Ovary (tissue), 9 donors: Measurements from ENCODE around the gene IL13RA1. TPM values are rescaled to one million over a fixed set of nuclear protein-coding genes. Genes with fewer than 3 reads are reported as not detected.

ENCODE experiments used
- DNase-seq, 5 donors: peaks; one replicate each; pipeline ENCODE4 v3.0.0-alpha.2; 2019 to 2020
- H3K27ac ChIP-seq, 2 donors: fragments of 200-600 bp; one replicate each; pipeline versions ENCODE4 v1.5.1 to v1.8.0; 2019 to 2022
- H3K27me3 ChIP-seq: fragments of 200-600 bp; one replicate; pipeline ENCODE4 v1.8.0; 2022
- H3K36me3 ChIP-seq: fragments of 200-600 bp; sonication (generic); one replicate; pipeline ENCODE4 v1.5.1; 2019
- H3K4me1 ChIP-seq: one replicate; pipeline ENCODE4 v1.8.1; 2013; ENCODE audit warnings: mild to moderate bottlenecking, moderate library complexity; ENCODE audit not compliant: insufficient read depth
- H3K4me3 ChIP-seq: fragments of 200-600 bp; sonication (generic); one replicate; pipeline ENCODE4 v1.5.1; 2017
- H3K9me3 ChIP-seq, 2 donors: fragments of 200-600 bp in 1 of 2; sonication (generic) in 1 of 2; one replicate each; pipeline versions ENCODE4 v1.5.1 to v1.8.1; 2013 to 2019; ENCODE audit warnings: mild to moderate bottlenecking in 1 of 2, moderate library complexity in 1 of 2
- CTCF ChIP-seq, 3 donors: fragments of 450-650 bp in 2 of 3; fragments of 200-600 bp in 1 of 3; IDR thresholded peaks; one replicate each; pipeline versions ENCODE4 v1.5.1 to v1.8.0; 2016 to 2022; ENCODE audit warnings: antibody characterized with exemption in 3 of 3, mild to moderate bottlenecking in 1 of 3
- EP300 ChIP-seq: sonication (generic); formaldehyde crosslinking; IDR thresholded peaks from one replicate; pipeline ENCODE4 v1.6.1; 2017; ENCODE audit warnings: antibody characterized with exemption
- POLR2A ChIP-seq: fragments of 450-650 bp; IDR thresholded peaks from one replicate; pipeline ENCODE4 v1.6.1; 2017; ENCODE audit warnings: antibody characterized with exemption, mild to moderate bottlenecking, moderate library complexity
- WGBS, 3 donors: extraction: QIAGEN DNeasy Blood & Tissue Kit in 1 of 3; methylation state at CpG; one replicate each; pipeline versions ENCODE4 v1.1.5 to v1.1.7; 2013 to 2017; 5-methylcytosine and 5-hydroxymethylcytosine counted together
- intact Hi-C, 4 donors: fragments of 100-400 bp; cut with DNase I; formaldehyde crosslinking; loops; one replicate each; pipeline versions ENCODE4 v1.11.0 to v1.15.1; 2022 to 2023
- polyA plus RNA-seq, 2 donors: library from polyadenylated mRNA; stranded (reverse); fragments of 200-250 nt in 1 of 2; fragments of 350-450 nt in 1 of 2; fragmentation: Illumina TruSeq in 1 of 2; extraction: RNeasy Lipid Tissue Mini Kit (QIAGEN cat#74804) in 1 of 2; gene quantifications; one replicate each; pipeline ENCODE4 v1.2.3, GENCODE V29; 2013 to 2014
- total RNA-seq, 7 donors: library from RNA; depleted of rRNA in 2 of 7; stranded (reverse); fragments of >200 nt in 2 of 7; fragmentation: NEBNext Ultra II Directional in 3 of 7; extraction: Animal tissue kit (Norgen Biotek cat#: 25700) in 3 of 7; gene quantifications; one replicate each; pipeline versions ENCODE4 v1.1.0 to v1.2.4, GENCODE V29; 2016 to 2023
- donor health status: DM: no; HTN: no; CAD: no; lungs with moderate emphysema.
- donor health status: DM: no; HTN: no; CAD: no.
- donor health status: Bipolar disorder and iron deficiency.
- donor health status: DM: yes; HTN: yes; CAD: no.
- donor health status: DM: no; HTN: no; CAD: no.
- donor health status: DM: yes; HTN: yes; CAD: no.

Gene IL13RA1
- total and polyA plus RNA-seq, 9 donors = 33.0 to 104 (median 48.1) TPM

GRCh38 chrX:118739577-118739976, 12.2 kb downstream of the IL13RA1 start:
- Histone ChIP-seq H3K27ac (no peak overlapping the region), H3K4me3 (no peak overlapping the region), H3K9me3 (no peaks in the 10 kb centered on the region), H3K4me1 (peaks cover 3% of the 10 kb centered on the region), H3K27me3 (no peaks in the 10 kb centered on the region), H3K36me3 (no peaks in the 10 kb centered on the region)
- no peak for DNase-seq
- no peak for TF ChIP-seq POLR2A
- no peak for TF ChIP-seq CTCF (IDR thresholded peaks at IDR 0.05)
- TF ChIP-seq EP300 = no peak
- intact Hi-C loops = no loop called here

GRCh38 chrX:118740276-118740889, 13.0 kb downstream of the IL13RA1 start:
- Histone ChIP-seq H3K27me3 (no peaks in the 10 kb centered on the region), H3K4me3 (no peak overlapping the region), H3K27ac (no peak overlapping the region), H3K4me1 (peaks cover 4% of the 10 kb centered on the region), H3K36me3 (no peaks in the 10 kb centered on the region), H3K9me3 (no peaks in the 10 kb centered on the region)
- no peak for DNase-seq
- 58 to 68% (median 60%) methylated on average over 5 of the region's 5 CpGs for WGBS, 3 donors
- TF ChIP-seq EP300 (no peak), CTCF (IDR thresholded peaks at IDR 0.05) (no peak), POLR2A (no peak)
- intact Hi-C loops = no loop called here

- Histone ChIP-seq H3K4me1 (peaks cover 5% of the 10 kb centered on the region), H3K27me3 (no peaks in the 10 kb centered on the region), H3K4me3 (no peak overlapping the region), H3K27ac (no peak overlapping the region), H3K36me3 (no peaks in the 10 kb centered on the region), H3K9me3 (no peaks in the 10 kb centered on the region)
- DNase-seq = no peak
- WGBS, 3 donors = 66 to 72% (median 68%) methylated on average over 2 of the region's 2 CpGs
- intact Hi-C loops = no loop called here
- no peak for TF ChIP-seq POLR2A
These were observed 14.8 kb downstream of the IL13RA1 start for GRCh38 chrX:118742176-118742575.

GRCh38 chrX:118745570-118745969, 18.2 kb downstream of the IL13RA1 start:
- Histone ChIP-seq H3K4me3 (no peak overlapping the region), H3K36me3 (no peaks in the 10 kb centered on the region), H3K27ac (no peak overlapping the region), H3K27me3 (no peaks in the 10 kb centered on the region), H3K9me3 (no peaks in the 10 kb centered on the region), H3K4me1 (peaks cover 2% of the 10 kb centered on the region)
- no peak for DNase-seq
- TF ChIP-seq POLR2A (no peak), EP300 (no peak), CTCF (IDR thresholded peaks at IDR 0.05) (no peak)
- intact Hi-C loops = no loop called here
- WGBS, 3 donors = 49 to 57% (median 50%) methylated on average over 2 of the region's 2 CpGs

GRCh38 chrX:118751950-118752783, 24.8 kb downstream of the IL13RA1 start:
- intact Hi-C loops = no loop called here
- DNase-seq = no peak
- Histone ChIP-seq H3K9me3 (no peaks in the 10 kb centered on the region), H3K4me1 (no peaks in the 10 kb centered on the region), H3K27ac (no peak overlapping the region), H3K4me3 (no peak overlapping the region), H3K36me3 (no peaks in the 10 kb centered on the region), H3K27me3 (no peaks in the 10 kb centered on the region)
- WGBS, 3 donors = 73 to 74% (median 74%) methylated on average over 9 of the region's 9 CpGs
- TF ChIP-seq CTCF (IDR thresholded peaks at IDR 0.05) (no peak), POLR2A (no peak), EP300 (no peak)
